HG03378 (cell line): ENCODE data around the gene PDE4B.
"Not testable (repeated sequence)": the region's sequence is repeated elsewhere in the genome, so short reads cannot be mapped to it uniquely, and the experiment has no call there.

Source experiments
- ATAC-seq: cut with Tn5 transposase; IDR thresholded peaks from one replicate; pipeline ENCODE4 v1.9.1; 2021; ENCODE audit warnings: mild to moderate bottlenecking, moderate library complexity; ENCODE audit not compliant: unreplicated experiment

Gene PDE4B

DNA sequence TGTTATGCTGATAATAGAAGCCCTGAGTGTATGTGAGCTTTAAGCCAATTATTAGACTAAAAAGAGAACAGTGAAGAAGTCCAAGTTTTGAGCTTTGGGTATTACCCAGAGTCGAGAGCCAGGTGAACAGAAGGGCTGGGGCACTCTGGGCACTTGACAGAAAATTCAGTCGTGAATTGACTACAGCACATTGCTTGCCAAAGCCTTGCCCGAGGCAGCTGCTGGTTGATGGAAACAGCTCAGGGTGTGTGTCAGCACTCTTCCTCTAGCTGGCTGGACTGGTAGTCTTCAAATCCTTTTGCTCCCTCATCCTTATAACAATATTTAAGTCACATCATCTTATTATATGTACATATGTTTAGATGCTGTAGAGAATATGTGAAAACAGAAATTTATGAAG is 21.3 kb downstream of the PDE4B start:
- no peak for ATAC-seq

DNA sequence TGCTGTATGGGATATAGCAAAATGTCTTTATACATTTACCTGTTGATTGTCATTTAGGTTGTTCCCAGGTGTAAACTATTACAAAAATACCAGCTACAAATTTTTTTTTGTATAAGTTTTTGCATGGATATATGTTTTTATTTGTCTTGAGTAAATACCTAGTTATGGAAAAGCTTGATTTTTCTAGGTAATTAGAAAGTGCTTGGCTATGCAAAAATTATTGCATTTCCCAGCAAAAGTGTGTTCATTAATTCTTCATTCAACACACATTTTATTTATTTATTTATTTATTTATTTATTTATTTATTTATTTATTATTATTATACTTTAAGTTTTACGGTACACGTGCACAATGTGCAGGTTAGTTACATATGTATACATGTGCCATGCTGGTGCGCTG is 22.1 kb downstream of the PDE4B start:
- no peak for ATAC-seq

DNA sequence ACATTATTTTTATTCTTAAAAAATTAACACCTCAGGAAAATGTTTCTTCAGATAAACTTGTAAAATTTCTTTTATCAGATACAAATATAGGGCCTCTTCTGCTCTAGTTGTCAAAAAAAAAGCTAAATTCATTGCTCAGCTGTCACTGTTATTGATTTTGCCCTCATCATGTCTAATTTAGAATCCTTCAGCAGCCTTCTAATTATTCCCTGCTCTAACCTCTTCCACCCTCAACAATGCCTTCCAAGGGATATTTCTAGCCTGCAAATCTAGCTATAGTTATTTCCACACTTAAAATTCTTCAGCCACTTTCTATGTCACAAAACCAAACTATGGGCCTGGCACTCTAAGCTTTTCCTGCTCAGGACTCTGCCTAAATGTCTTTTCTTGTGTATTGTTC is 25.2 kb downstream of the PDE4B start:
- no peak for ATAC-seq

DNA sequence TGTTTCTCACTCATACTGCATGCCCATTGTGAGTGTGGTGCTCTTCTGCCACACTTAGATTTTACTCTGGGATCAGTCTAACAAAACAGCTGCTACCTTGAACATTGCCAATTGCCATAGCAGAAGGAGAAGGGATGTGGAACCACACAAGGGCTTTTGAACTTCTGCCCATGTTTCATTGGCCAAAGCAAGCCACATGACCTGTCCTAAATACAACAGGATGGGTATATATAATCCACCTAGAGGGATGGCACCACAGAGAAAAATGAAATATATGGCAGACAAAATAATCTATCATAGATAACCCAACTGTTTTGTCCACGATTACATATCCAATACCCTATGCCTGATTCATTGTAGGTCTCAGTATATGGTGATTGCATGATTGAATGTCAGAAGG is 26.3 kb downstream of the PDE4B start:
- ATAC-seq, result no peak

DNA sequence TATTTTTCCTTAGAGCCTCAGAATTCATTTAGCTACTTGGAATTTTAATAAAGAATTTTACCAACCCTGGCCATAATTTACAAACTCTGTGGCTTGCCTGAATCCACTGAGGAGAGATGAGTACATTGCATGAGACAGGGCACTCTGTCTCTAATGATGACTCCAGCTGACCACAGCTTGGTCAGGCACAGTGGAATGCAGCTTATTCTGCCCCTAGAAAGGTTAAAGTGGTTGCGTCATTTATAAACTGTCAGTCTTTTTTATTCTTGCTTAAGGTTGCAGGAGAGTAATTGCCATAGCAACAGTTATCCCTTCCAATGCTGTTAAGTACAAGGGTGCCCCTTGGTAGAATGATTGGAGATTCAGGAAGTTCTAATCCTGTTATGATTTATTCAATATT is 28.3 kb downstream of the PDE4B start:
- ATAC-seq, result no peak

DNA sequence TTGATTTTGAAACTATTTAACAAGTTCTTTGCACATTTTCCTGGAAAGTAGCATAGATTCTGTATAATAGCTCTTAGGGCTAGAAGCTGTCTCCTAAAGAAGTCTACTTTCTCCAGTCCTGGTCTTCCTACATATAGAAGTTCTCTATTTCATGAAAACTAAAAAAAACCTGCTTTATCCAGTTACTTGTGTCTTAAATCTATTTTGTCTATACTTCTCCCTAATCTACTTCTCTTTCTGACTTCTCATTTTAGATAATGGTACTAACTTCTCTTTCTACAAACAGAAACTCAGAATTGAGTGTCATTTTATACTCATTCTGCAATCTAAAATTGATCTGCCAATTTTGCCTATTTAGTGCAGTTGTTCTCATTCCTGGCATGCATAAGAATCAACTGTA is 28.7 kb downstream of the PDE4B start:
- ATAC-seq, result no peak

DNA sequence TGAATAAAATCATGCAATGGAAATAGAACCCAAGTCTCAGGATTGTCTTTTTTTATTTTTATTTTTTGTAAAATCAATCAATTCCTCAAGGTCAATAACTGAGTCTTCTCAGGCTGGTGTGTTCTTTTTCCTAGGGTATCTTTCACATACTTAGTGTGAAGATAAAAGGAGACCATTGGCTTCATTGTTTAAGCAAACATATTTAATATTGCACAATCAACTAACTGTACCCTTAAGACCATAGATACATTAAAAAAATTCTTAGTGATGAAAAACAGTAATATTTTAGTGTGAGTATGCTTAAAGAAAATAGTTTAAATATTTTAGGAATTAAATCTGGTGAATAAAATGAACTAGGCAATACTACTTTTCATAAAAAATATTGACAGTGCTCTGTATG is 31.4 kb downstream of the PDE4B start:
- ATAC-seq, result no peak

DNA sequence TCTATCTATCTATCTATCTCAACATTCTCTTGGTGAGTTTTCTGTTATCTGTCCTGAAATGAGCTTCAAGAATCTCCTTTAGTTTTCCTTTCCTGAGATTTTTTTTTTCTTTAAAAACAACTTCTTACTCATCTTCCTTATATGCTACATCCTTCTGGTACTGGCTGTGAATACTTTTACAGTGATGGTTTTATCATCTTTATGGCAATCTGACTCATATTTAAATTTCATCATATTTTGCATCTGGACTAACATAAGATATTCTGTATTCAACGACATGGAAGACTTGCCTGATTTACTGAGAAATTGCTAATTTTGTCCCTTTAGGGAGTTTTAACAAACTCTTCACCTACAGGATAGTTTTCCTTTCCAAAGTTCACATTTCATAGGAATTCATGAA is 33.0 kb downstream of the PDE4B start:
- no peak for ATAC-seq

DNA sequence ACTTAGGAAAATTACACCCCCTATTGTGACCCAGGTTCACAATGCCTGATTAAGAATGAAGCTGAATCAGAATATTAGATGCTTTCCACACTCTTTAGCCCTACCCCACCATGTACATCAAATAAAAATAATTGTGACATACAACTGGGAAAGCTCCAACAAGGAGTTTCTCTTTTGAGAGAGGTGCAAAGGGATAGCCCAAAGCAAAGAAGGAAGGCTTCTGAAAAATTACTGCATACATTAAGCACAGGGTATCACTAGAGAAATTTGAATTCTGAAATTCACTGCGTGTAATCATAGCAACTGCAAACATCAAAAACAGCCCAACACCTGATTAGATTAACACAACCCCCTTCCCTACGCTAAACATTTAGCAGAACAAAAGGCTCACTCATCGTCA is 34.1 kb downstream of the PDE4B start:
- ATAC-seq, result no peak

DNA sequence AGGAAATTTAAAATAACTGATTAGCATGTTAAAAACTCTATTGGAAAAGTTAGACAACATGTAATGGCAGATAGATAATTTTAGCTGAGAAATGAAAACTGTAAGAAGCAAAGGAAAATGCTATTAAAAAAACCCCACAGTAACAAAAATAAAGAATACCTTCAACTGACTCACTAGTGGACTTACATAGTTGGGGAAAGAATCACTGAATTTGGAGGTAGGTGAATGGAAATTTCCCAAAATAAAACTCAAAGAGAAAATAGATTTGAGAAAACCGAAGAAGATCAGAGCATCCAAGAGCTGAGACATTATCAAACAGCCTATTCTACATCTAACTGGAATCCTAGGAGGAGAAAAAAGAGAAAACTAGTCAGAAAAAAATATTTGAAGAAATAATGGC is 34.7 kb downstream of the PDE4B start:
- no peak for ATAC-seq

DNA sequence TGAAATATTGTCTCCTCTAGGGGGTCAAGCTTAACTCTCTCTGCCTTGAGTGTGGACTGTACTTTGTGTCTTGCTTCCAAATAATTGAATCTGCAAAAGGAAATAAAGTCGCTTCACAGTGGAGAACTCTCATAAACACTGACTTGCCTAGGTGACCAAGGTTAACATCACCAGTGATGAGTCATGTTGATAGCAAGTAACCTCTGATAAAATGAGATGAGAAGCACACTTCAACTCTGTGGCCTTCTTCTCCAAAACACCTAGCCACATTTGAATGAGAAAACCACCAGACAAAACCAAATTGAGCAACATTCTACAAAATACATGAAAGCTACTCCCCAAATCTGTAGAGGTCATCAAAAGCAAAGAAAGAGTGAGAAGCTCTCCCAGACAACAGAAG is 37.6 kb downstream of the PDE4B start:
- ATAC-seq, result no peak

DNA sequence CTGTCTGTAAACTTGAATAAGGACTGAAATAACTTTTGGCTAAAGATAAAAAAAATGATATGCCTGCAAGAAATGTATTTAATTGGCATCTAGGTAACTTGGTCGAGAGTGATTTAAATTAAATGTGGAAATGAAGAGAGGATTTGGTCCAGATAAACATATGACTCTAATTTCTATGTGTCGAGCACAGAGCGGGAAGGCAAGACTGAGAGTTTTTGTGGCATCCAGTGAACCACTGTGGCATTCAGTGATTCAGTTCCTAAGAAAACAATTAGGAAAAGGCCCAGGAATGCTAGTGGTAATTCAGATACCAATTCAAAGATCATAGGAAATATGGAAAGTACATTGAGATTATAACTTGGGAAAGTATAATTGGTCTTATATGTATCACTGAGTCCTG is 39.6 kb downstream of the PDE4B start:
- ATAC-seq, result no peak

DNA sequence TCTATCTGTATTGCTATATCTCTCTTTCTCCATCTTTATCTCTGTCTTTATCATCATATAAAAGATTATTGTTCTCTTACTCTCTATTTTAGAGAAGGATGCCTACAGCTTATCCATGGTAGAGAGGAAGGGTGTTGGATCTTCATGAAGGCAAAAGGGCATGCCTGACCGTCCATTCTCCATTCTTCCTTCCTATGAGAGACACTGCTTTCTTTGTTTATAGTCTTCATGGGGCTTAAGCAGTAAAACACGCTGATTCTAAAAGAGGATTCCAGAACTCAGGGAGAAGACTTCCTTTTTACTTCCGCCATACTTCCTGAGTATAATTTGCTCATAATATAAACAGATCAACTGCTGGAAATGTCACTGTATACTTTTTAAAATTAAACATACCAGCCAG is 44.0 kb downstream of the PDE4B start:
- ATAC-seq, result no peak

DNA sequence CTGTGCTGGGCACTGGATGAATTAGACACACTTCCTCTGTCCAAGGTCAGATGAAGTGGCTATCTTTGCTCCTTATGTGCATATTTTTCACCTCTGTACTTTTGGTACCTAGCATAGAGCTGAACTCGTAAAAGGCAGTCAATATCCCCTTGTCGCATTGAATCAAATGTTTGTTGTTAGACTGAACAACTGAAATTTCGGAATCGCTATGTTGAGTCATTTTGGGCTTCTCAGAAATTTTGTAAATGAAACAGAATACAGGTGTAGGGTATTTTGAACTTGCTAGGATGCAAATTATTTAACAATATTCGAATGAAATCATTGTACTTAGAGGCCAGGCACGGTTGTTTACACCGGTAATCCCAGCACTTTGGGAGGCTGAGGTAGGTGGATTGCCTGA is 48.0 kb downstream of the PDE4B start:
- no peak for ATAC-seq

DNA sequence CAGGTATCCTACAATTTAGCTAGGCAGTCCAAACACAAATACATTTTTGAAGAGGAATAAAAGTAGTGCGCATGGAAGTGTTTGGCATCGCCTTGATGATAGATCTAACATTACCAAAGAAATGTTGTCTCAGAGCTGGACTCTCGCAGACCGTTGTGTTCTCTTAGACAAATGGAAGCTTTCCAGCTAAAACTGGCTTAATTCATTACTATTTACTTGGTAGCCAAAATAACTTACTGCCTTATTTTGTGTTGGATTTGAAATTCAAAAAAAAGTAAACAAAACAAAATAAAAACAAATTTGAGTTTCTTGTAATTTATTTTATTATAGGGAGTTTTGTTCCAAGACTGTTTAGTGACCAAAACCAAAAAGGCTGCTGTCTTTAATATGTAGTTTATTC is 51.6 kb downstream of the PDE4B start:
- ATAC-seq, result no peak

DNA sequence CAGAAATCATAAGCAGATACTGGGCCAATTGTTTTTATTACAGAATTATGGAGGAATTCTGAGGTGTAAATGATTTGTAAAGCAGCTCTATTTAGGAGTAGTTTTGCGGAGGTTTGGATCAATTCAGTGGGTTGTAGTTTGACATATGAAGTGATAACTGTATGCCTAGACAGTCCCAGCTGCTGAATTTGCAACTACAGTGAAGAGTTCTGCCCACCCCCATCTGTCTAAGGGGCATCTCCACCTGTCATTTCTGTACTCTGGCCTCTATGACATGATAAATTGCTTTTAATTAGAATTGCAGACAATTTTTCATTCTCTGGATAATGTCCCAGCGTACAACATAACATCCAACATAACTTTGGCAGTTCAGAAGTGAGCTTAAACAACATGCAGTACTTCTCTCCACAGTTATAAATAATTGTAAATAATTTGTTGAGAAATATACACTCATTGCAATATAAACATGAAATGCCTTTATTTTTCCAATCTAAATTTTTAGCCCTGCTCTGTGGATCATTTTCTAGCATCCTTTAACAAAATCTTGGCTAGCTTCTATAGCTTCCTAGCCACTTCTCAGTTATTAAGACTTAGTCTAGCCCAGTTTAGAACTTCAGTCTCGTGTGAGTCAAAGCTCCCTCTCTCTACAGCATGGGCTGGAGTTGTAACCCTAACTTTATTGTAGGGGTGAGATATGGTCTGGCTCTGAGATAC is 52.3 kb downstream of the PDE4B start:
- ATAC-seq, result no peak

DNA sequence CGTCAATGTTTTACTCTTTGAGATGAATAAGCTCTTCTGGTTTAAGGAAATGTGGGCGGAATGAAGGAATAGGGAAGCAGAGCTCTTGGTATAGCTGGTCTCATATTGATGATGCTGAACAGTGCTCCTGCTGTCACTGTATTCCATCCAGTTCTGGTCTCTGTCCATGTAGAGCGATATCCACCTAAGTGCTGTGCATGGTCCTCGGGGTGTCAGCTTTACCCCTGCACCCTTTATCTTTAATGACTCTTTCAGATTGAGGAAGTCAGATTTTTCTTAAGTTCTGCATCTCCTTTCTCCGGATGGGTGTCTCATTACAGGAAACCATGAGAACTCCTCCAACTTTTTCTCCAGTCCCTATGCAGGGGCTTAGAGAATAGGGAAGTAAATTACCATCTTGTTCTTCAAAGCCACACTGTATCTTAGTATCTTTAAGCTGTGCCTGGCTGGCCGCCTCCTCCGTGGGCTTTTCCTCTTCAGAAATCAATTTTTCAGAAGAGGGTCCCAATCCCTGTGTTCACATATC is 52.9 kb downstream of the PDE4B start:
- ATAC-seq, result no peak

DNA sequence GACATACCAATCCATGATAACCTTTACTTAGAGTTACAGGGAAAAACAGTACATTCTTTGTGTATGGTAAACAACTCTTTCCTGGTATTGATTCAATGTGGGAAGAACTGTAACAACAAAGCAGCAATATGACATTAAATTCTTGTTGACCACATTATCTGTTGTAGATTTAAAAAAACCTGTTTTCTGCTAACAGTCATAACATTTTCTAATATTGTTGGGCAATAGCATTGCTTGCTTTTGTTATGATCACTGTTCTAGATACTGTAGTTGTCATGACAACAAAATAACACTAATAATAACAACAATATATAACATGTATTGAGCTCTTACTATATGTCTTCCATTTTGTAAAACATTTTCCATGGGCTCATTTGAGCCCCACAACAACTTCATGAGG is 54.2 kb downstream of the PDE4B start:
- no peak for ATAC-seq

DNA sequence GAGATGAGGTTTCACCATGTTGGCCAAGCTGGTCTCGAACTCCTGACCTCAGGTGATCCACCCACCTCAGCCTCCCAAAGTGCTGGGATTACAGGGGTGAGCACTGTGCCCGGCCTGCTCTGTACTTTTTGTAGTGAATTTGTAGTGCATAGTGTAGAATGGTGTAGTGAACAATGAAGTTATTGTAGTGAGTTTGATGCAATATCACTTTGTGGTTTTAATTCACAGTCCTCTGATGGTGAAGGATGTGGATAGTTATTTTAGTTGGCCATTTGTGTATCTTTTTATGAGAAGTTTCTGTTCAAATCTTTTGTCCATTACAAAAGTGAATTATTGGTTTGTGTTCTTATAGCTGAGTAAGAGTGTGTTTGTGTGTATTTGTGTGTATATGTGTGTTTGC is 57.6 kb downstream of the PDE4B start:
- ATAC-seq, result no peak

DNA sequence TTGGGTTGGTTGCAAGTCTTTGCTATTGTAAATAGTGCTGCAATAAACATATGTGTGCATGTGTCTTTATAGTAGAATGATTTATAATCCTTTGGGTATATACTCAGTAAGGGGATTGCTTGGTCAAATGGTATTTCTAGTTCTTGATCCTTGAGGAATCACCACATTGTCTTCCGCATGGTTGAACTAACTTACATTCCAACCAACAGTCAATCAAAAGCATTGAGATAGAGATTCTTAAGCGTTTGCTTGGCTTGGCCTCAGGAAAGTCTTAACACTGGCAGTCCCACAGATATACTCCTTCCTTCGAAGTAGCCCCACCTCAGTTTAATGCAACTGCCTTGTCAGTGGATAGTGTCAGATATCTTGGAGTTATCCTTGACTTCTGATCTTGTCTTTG is 63.9 kb downstream of the PDE4B start:
- ATAC-seq, result not testable (repeated sequence)

DNA sequence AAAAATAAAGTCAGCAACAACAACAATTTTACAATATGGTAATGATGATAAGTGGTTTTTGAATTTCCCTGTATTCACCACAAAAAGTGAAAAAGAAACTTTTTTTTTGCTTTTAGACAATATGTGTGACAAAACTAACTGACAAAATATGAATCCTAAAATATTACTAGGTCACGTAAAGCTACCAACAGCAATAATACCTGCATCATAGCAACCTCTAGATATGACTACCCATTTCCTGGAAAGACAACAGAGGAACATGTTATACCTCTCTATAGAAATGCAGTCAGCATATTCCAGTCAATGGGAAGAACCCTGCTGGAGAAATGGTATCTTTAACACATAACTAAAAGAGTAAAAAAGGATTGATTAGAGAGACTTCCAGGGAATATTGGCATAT is 73.7 kb downstream of the PDE4B start:
- ATAC-seq, result no peak

DNA sequence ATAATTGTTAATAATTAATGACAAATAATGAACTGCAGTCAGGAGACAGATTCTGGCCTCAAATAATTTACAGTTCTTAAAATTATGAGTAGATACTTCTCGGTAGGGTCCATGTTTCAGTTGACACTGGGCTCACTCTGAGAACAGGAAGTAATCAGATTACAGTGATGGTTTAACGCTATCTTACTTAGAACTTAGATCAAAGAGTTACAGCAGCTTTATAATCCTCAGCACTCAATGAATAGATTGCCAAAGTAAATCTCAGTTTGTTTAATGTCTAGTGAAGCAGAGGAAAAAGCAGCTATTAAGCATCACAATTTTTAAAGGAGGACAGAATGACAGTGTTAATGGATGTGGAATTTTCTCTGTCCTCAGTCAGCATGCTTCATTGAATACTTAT is 79.6 kb downstream of the PDE4B start:
- no peak for ATAC-seq

DNA sequence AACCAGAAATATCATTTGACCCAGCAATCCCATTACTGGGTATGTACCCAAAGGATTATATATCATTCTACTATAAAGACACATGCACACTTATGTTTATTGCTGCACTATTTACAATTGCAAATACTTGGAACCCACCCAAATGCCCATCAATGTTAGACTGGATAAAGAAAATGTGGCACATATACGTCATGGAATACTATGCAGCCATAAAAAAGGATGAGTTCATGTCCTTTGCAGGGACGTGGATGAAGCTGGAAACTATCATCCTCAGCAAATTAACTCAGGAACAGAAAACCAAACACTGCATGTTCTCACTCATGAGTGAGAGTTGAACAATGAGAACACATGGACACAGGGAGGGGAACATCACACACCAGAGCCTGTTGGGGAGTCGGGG is 85.6 kb downstream of the PDE4B start:
- ATAC-seq, result not testable (repeated sequence)
